GM12892 (cell line): ENCODE results near the gene SLF2.
A peak's percentile ranks its signal among the peaks of the same experiment; 100 is the strongest.

Experiments
- DNase-seq: peaks from one replicate; pipeline ENCODE4 v3.0.0; 2011; ENCODE audit not compliant: insufficient read length
- FAIRE-seq: peaks from 2 replicates; lab custom pipeline; 2011; peaks lifted over from hg19 to GRCh38; lab: Jason Lieb, UNC
- POLR2A ChIP-seq: IDR thresholded peaks from 2 replicates; pipeline ENCODE4 v1.6.1; 2011; ENCODE audit warnings: low read depth, low read length, control low read depth
- POLR2AphosphoS5 ChIP-seq: IDR thresholded peaks from 2 replicates; pipeline ENCODE4 v1.6.1; 2011; ENCODE audit warnings: low read depth, low read length, control low read depth
- TAF1 ChIP-seq: IDR thresholded peaks from 2 replicates; pipeline ENCODE4 v1.6.1; 2011; ENCODE audit warnings: low read depth, mild to moderate bottlenecking, control low read depth, low read length, borderline replicate concordance

Gene SLF2

GRCh38 chr10:100873146-100873826, 39.5 kb upstream of the SLF2 start:
- no peak for DNase-seq
- no peak for FAIRE-seq

DNA sequence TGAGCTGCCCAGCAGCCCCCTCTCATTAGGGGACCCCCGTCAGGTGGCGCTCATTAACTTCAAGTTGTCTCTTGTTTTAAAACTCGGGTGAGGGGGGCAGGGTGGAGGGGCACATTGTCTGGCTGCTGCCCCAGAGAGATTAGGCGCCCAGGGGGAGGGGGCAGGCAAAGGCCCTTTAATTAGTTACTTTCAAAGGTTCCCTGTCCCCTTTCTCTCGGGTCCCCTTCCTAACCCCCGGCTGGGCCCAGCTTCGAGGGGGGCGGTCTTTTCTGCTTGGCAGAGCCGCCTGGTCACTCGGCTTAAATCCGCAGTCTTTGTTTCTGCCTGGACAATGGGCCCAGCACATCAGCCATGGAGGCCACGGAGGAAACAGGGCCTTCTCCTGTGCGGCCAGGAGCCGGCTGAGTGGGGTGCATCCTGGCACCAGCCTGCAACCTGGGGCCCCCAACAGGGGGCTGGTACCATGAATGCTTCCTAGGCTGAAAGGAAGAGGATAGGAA, 38.9 kb upstream of the SLF2 start:
- TF ChIP-seq POLR2A (no peak), TAF1 (no peak), POLR2AphosphoS5 (no peak)
- DNase-seq (no peak), FAIRE-seq (no peak)

More at GRCh38 chr10:100873146-100873826, 39.5 kb upstream of the SLF2 start:
- TF ChIP-seq TAF1 (no peak), POLR2AphosphoS5 (no peak), POLR2A (no peak)

GRCh38 chr10:100874702-100875483, 37.9 kb upstream of the SLF2 start:
- FAIRE-seq (no peak), DNase-seq (no peak)
- TF ChIP-seq TAF1: no peak
- TF ChIP-seq POLR2AphosphoS5: no peak
- no peak for TF ChIP-seq POLR2A

- no peak for DNase-seq
- no peak for TF ChIP-seq POLR2A
- no peak for TF ChIP-seq POLR2AphosphoS5
- TF ChIP-seq TAF1: no peak
- no peak for FAIRE-seq
These were observed 37.1 kb upstream of the SLF2 start for GRCh38 chr10:100875484-100876166.

DNA sequence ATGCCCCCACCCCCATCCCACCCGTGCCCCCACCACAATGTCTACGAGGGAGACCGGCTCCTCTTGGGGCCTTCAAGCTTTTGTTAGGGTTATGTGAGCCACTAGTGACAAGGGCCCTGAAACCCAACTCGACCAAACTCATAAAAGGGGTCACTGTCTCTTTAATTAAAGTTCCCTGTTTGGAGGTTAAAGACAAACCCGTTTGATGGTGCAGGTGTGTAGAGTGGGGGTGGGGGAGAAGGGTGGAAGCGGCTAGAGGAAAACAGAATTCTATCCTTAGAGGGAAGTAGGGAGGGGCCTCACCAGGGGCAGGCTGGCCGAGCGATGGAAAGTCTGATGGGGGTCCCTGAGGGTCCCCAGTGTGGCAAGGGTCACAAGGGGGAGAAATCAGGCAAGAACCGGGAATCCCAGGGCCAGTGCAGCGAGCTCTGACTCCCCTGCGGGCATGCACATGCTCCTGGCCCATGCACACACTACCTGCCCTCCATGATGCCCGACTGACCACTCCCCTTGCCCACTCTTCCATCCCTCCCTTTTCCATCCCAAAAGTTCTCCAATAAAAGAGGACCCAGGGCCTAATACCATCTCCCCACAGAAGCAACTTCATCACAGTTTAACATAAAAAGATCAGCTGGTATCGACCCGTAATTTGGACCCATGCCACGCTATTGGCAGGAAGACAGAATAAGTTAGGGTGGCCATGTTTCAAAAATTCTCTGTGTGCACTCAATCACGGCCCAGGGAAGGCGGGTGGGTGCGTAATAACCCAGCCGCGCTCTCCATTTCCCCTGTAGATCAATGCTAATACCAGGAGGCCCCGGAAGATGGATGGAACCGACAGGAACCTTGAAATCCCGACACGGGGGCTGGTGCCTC, 35.9 kb upstream of the SLF2 start:
- no peak for DNase-seq
- FAIRE-seq: no peak
- TF ChIP-seq POLR2AphosphoS5: no peak
- no peak for TF ChIP-seq POLR2A
- no peak for TF ChIP-seq TAF1

DNA sequence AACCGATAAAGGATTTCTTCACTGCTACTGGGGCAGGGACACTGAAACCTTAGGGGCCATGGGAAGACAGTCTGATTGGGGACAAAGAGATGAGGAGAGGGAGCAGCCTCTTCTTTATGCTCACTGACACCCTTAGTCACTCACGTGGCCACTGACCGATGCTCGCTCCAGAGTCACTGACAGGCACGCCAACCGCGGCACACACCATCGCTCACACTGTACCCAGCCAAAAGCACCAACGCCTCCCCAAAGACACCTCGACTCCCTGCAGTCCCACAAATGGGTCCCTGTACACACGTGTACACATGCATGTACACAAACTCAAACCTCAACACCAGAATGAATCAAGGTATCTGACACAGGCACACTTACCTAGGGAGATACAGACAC, 35.3 kb upstream of the SLF2 start:
- FAIRE-seq: no peak
- no peak for DNase-seq
- TF ChIP-seq POLR2AphosphoS5: no peak

- TF ChIP-seq POLR2AphosphoS5 (no peak), POLR2A (no peak), TAF1 (no peak)
- peak; percentile 17 for FAIRE-seq
- DNase-seq: no peak
These were observed 34.4 kb upstream of the SLF2 start for GRCh38 chr10:100878291-100878910.

GRCh38 chr10:100879741-100880360, 32.9 kb upstream of the SLF2 start:
- TF ChIP-seq POLR2AphosphoS5 (no peak), POLR2A (no peak), TAF1 (no peak)
- no peak for DNase-seq
- no peak for FAIRE-seq

GRCh38 chr10:100881556-100882213, 31.1 kb upstream of the SLF2 start:
- no peak for DNase-seq
- FAIRE-seq: no peak
- TF ChIP-seq POLR2AphosphoS5 (no peak), POLR2A (no peak)

DNA sequence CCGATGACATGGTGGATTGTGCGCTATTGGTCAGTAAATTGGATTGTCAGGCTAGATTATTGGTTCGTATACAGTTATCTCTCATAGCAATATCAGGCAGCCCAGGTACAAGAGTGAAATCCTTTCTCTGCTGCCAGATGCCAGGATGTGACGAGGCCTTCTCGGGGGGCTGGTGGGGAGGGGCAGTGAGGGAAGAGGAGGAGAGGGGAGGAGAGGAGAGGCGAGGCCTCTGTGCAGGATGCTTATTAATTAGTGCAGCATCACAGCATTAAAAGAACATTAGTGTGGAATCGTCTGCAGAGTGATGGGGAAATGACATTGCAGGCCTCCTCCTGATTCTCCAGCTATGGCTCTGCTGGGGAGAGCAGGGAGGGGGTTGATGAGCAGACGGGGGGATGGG, 30.5 kb upstream of the SLF2 start:
- no peak for DNase-seq
- TF ChIP-seq POLR2A (no peak), TAF1 (no peak), POLR2AphosphoS5 (no peak)

More for the DNA sequence above, 30.5 kb upstream of the SLF2 start:
- no peak for FAIRE-seq
